ENCODE measurements around the gene ERG28. TPM values are rescaled to one million over a fixed set of nuclear protein-coding genes. Genes with fewer than 3 reads are reported as not detected.

Gene ERG28
- total and polyA plus RNA-seq, 2 donors (not counting 3 experiments of a cell fraction or from before 2014, with no cell fraction given): 31.9 to 46.0 TPM

DNA sequence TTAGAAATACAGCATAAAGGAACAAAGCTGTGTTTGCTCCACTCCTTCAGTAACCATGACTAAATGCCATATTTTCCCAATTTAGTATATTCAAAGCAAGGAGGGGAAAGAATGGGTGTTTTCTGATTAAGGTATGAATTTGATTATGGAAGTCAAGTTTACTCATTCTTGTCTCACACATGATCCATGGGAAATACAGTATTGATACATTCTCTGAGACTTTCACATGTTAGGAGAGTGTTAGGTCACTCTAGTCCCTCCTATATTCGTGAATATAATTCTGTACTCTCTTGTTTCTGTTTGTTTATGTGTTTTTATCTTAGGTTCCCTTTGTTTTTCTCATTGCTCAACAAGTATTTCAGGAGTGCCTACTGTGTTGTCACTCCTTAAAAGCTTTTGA lies 42.8 kb upstream of the ERG28 start:
- Histone ChIP-seq H3K4me3 (replicated peaks in 1 of 3; ENCODE audit: insufficient read depth in 1 of 3, low read depth in 1 of 3, low read length in 3 of 3) (no peak overlapping the region), H3K36me3 (ENCODE audit: control insufficient read depth in 2 of 2, extremely low read depth in 1 of 2, insufficient read depth in 2 of 2, low read length in 2 of 2) (peaks cover 13 to 25% of the 10 kb centered on the region in 2 experiments), H3K9me1 (replicated peaks; ENCODE audit: control insufficient read depth, extremely low read depth, insufficient read depth, low read length) (no peaks in the 10 kb centered on the region), H3K9me3 (replicated peaks; ENCODE audit: control insufficient read depth, insufficient read depth, low read length) (no peaks in the 10 kb centered on the region), H3K79me2 (ENCODE audit: control insufficient read depth, insufficient read depth, low read length) (no peaks in the 10 kb centered on the region), H3K4me2 (ENCODE audit: insufficient read depth, low read length) (no peak overlapping the region), H3K4me1 (ENCODE audit: control insufficient read depth, extremely low read depth, insufficient read depth, low read length) (no peaks in the 10 kb centered on the region), H3K9ac (replicated peaks; ENCODE audit: extremely low read depth, insufficient read depth, low read length) (no peak overlapping the region), H3K27ac (ENCODE audit: insufficient read depth, low read depth, low read length) (no peak overlapping the region), H4K20me1 (replicated peaks; ENCODE audit: control insufficient read depth, extremely low read depth, insufficient read depth, low read length) (no peaks in the 10 kb centered on the region), H2AFZ (ENCODE audit: low read depth, low read length) (no peak overlapping the region), H3K27me3 (ENCODE audit: control insufficient read depth in 2 of 2, insufficient read depth in 2 of 2, low read length in 2 of 2) (no peaks in the 10 kb centered on the region)
- intact Hi-C loops (cut with micrococcal nuclease) (loop anchor here (5.0 kb wide), 1 partner anchor 591 kb away; no protein-coding TSS in a partner anchor), dilution Hi-C loops (cut with MboI; ENCODE audit: extremely low pct_ligation_motif_present, low sequenced_read_pairs) (loop anchor here (25.0 kb wide), 1 partner anchor 284 kb away; the partner anchor contains the start of genes IFT43 and TGFB3)
- FAIRE-seq (no peak), DNase-seq (ENCODE audit: low read depth, low spot score) (no peak)
- TF ChIP-seq, protein P1, sequence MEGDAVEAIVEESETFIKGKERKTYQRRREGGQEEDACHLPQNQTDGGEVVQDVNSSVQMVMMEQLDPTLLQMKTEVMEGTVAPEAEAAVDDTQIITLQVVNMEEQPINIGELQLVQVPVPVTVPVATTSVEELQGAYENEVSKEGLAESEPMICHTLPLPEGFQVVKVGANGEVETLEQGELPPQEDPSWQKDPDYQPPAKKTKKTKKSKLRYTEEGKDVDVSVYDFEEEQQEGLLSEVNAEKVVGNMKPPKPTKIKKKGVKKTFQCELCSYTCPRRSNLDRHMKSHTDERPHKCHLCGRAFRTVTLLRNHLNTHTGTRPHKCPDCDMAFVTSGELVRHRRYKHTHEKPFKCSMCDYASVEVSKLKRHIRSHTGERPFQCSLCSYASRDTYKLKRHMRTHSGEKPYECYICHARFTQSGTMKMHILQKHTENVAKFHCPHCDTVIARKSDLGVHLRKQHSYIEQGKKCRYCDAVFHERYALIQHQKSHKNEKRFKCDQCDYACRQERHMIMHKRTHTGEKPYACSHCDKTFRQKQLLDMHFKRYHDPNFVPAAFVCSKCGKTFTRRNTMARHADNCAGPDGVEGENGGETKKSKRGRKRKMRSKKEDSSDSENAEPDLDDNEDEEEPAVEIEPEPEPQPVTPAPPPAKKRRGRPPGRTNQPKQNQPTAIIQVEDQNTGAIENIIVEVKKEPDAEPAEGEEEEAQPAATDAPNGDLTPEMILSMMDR (IDR thresholded peaks at IDR 0.05; ENCODE audit: extremely low read depth in 1 of 2, insufficient read depth in 1 of 2, low read depth in 1 of 2, low read length in 2 of 2): no peak
- no peak for TF ChIP-seq FOS (IDR thresholded peaks at IDR 0.05; ENCODE audit: borderline replicate concordance, insufficient read depth, low read length)
- no peak for TF ChIP-seq POLR2AphosphoS5 (IDR thresholded peaks at IDR 0.05; ENCODE audit: insufficient read depth, low read depth, low read length)
- no peak for TF ChIP-seq MYC (IDR thresholded peaks at IDR 0.05; ENCODE audit: low read depth, low read length)
- no peak for TF ChIP-seq POLR2A (IDR thresholded peaks at IDR 0.05; ENCODE audit: low read depth, low read length)
- ChIA-PET CTCF (interaction anchor here (0.8 to 1.1 kb wide), 3 partner anchors 63 to 203 kb away, joined by 3 read pairs; no protein-coding TSS in a partner anchor), POLR2A (no interaction called here)
- no TSS peak for BruUV-seq (replicated peaks)
